ENCODE measurements around the gene HOMER2. TPM values are rescaled to one million over a fixed set of nuclear protein-coding genes. Genes with fewer than 3 reads are reported as not detected.
A peak's percentile ranks its signal among the peaks of the same experiment; 100 is the strongest.
"Not testable (repeated sequence)": the region's sequence is repeated elsewhere in the genome, so short reads cannot be mapped to it uniquely, and the experiment has no call there.

Gene HOMER2
- total RNA-seq, 1 donor = 14.8 TPM

DNA sequence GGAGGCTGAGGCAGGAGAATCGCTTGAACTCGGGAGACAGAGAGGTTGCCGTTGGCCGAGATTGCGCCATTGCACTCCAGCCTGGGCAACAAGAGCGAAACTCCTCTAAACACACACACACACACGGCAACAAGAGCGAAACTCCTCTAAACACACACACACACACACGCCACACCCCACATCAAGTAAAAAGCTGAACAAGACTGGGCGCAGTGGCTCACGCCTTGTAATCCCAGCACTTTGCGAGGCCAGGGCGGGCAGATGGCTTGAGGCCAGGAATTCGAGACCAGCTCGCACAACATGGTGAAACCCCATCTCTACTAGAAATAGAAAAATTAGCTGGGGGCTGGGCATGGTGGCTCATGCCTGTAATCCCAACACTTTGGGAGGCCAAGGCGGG, 49.0 kb downstream of the HOMER2 start:
- DNase-seq (ENCODE audit: low read depth in 2 of 3, low spot score in 2 of 3) = no peak

DNA sequence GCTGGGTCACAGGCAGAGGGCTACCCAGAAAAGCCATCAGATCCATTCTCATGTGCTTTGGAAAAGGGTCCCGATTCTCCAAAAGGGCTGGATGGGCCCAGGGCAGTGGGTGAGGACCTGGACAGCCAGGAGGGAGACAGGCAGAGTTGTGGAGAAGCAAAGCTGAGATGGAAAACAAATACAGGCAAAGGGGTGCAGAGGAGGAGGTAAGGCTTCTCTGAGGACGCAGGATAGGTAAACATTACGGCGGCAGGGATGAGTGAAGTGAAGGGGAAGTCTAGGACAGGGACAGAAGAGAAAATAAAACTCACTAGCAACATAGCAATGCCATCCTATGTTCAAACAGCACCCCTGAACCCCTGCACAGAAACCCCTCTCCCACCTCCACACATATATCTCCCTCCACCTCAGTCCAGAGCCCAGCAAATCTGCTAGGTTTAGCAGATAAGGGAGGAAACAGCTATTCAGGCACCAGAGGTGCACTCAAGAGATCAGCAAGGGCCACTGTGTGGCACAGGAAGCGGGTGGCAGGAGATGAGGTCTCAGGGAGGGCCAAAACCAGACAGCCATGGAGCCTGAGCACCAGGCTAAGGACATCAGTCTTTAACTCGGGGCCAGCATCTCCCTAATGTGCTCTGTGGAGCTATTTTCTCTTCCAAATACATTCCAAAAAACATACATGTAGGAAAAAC, 51.3 kb downstream of the HOMER2 start:
- no peak for DNase-seq (ENCODE audit: low read depth in 2 of 3, low spot score in 2 of 3)

DNA sequence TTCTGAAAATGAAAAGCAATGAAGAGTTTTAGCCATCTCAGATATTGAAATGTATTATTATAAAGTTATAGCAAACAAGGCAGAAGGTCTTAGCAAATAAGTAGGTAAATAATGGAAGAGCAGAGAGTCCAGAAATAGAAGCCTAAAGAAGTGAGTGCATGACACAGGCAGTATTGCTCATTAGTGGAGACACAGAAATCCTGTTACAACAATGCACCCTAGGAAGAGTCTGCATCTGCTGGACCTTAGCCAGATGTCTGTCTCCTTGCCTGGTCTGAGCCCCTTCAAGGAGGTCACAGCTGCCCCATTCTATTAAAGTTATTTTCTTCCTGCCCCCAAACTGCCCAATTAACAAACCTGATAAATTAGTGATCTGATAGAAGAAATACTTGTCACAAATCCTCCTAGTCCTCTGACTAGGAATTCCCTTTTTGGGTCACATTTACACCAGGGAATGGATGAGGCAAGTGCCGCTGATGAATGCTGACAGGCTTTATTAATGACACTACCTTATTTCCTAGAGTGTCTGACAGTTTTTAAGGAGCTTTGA, 51.9 kb downstream of the HOMER2 start:
- no peak for DNase-seq (ENCODE audit: low read depth in 2 of 3, low spot score in 2 of 3)

DNA sequence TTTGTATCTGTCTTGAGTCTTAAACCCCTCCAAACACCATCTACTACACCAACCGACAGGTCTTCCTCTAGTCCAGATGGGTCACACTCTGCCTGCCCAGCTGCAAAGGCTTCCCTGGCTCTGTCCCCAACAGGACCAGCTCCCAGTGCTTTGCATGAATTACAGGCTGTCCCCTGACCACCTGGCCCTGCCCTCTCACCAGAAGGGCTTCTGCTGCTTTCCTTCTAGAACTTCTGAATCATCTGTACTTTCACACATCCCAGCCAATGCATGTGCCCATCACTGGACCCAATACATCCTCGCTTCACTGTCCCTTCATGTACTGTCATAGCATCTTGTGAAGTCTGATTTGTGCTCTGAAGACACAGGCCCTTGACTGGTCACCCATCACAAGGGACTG, 53.6 kb downstream of the HOMER2 start:
- no peak for DNase-seq (ENCODE audit: low read depth in 2 of 3, low spot score in 2 of 3)

DNA sequence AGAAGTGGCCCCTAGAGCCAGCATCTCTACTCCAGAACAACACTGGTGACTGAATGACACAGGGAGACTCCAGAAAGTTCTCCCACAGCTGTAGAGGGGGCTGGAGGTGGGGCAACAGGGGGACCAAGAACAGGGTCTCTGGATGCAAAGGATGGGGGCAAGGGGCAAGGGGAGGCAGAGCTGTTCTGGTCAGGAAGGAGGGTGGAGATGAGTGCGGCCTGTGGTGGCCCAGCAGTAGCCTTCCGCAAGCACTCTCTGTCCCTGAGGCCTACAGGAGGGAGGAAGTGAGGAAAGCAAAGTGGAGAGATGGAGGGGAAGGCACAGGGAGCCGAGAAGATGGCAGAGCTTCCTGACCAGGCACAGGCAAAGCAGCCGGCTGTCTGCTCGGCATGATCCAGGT, 56.5 kb downstream of the HOMER2 start:
- no peak for DNase-seq (ENCODE audit: low read depth in 2 of 3, low spot score in 2 of 3)

DNA sequence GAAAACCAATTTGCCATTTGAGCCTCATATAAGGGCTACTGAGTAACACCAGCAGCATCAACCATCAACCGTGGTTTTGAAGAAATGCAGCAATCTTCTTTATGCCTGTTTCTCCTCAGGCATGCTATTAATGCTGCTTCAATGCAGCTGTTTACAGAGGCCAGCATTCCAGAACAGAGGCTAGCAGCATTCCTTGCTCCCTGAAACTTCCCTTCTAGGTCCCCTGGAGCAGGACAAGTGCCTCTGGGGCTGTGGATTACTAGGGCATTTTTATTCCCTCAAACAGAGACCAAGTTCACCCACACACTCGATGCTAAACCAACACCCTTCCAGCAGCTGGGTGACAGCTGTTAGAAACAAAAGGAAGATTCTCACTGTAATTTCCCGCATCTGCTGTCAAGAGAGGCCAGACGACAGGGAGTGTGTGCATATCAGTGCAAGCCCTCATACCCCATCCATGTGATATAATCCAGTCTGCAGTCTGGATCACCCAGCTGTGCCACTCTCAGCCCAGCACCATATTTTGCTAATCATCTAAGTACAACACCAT, 57.5 kb downstream of the HOMER2 start:
- no peak for DNase-seq (ENCODE audit: low read depth in 2 of 3, low spot score in 2 of 3)

DNA sequence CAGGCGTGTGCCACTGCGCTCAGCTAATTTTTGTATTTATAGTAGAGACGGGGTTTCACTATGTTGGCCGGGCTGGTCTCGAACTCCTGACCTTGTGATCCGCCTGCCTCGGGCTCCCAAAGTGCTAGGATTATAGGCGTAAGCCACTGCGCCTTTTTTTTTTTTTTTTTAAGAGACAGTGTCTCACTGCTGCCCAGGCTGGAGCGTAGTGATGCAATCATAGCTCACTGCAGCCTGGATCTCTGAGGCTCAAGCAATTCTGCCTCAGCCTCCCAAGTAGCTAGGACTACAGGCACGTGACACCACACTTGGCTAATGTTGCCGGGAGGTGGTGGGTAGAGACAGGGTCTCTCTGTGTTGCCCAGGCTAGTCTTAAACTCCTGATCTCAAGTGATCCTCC, 59.0 kb downstream of the HOMER2 start:
- DNase-seq (ENCODE audit: low read depth in 2 of 3, low spot score in 2 of 3) = not testable (repeated sequence)

DNA sequence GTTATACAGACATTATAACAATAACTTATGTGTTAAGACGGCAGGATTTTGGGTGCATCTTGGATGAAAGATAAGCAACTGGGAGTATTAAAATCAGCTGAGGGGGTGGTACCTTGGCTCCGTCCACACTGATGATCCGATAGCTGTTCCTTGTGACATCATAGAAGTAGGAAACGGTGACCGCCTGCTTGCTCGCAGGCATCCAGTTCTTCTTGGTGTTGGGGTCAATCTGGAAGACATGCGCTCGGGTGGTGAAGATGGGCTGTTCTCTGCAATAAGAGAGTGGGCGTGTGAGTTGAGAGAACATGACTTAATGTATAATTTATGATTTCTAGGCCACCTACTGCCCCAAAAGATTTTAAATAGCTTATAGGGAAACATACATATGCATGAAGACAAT, 59.9 kb downstream of the HOMER2 start:
- DNase-seq (ENCODE audit: low read depth in 2 of 3, low spot score in 2 of 3) = no peak

DNA sequence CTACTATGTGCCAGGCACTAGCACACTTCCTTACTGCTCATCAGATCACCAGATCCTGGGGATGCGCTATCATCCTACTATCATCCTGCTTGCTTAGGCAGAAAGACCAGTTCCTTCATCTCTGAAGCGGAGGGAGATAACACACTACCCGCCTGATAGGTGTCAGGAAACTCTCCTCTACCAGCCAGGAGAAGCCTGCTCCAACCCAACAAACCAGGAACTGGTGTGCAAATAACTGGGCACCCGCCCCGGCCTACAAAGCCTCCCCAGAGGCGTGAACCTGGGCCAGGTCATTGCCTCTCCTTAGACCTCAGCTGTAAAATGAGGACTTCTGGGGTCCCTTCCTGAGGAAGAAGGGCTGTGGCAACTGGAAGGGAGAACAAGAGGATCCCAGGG, 61.5 kb downstream of the HOMER2 start:
- no peak for DNase-seq (ENCODE audit: low read depth in 2 of 3, low spot score in 2 of 3)

DNA sequence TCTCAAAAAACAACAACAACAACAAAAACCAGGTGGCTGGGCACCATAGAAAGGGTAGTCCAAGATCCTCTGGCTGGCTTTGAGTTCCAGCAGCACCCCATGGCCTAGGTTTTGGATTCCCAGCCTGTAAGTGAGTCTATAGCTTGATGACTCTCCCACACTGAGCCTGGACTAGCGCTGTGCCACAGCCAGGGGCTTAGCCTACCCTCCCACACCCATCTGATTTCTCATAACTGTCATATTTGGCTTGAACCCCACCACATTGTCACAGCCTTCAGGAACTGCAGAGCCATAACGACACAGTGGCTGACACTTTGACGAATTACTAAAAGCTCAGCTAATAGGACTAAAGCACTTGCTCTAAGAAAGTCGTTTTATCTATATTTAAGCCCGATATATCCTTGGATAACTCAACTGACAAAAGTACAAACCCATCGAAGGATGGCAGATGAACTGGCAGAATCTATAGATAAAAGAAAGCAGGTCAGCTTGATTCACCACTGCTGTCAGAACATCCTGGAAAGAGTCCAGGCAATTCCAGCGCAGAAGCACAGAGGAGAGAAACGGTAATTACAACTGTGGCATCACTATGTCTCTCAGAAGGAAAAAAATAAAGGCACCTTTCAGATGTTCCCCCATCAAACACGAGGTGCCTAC, 62.1 kb downstream of the HOMER2 start:
- DNase-seq (ENCODE audit: low read depth in 2 of 3, low spot score in 2 of 3) = no peak

DNA sequence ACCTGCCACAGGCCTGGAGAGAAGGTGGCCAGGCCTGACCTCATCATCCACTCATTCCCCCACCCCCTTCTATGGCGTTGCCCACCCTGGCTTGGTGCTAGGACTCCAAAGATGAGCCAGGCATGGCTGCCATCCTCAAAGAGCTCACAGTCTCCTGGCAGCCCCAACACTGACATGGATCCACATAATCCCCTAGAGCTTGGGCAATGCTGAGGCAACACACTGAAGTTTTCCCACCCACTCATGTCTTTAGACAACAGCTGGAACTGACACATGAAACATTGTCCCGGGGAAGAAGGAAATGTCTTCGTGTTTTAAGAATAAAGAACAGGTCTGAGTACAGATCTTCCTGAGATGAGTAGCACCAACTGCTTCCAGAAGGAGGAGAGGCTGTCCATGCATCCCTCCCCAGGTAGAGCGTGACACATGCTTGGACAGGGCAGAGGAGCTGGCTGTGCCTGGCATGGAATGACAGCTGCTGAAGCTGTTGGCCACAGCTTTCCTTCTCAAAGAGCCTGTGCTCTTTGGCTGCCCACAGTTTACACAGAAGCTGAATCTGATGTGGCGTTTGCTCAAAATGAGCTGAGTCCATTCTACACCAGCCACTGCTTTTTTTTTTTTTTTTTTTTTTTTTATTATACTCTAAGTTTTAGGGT, 70.1 kb downstream of the HOMER2 start:
- no peak for DNase-seq (ENCODE audit: low read depth in 2 of 3, low spot score in 2 of 3)

DNA sequence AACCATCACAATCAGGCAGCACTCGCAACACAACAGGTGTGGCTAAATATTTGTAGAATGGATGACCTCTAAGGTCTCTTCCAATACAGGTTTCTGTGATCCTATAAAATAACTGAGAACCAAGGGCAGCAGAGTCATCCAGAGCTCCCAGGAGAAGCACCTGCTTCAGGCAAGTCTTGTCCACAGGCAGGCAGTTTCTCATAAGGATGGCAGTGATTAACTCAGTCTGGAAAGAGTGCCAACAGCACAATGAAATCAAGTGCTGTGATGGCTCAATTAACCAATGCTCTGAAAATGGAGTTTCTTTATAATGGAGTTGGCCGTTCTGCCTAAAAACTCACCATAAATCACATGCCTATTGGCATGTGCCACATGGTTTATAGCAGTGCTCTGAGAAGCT, 70.8 kb downstream of the HOMER2 start:
- no peak for DNase-seq (ENCODE audit: low read depth in 2 of 3, low spot score in 2 of 3)

DNA sequence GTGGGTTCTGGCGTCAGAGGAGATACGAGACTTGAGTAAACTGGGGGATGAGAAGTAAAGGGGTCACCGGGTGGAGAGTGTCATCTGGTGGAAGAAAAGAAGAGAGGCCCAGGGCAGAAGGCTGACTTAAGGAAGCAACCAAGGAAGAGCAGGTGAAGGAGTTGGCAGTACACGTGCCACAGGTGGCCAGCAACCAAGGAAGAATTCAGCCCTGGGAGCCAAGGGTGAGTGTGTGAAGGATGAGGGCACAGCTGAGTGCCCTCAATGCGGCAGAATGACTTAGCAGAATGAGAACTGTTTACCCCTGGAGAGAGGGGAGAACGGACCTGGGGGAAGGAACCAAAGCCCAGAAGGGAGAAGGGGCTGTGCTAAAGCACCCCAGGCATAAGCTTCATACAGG, 71.8 kb downstream of the HOMER2 start:
- peak in 1 of 3 donors; percentile 10 for DNase-seq (ENCODE audit: low read depth in 2 of 3, low spot score in 2 of 3)

DNA sequence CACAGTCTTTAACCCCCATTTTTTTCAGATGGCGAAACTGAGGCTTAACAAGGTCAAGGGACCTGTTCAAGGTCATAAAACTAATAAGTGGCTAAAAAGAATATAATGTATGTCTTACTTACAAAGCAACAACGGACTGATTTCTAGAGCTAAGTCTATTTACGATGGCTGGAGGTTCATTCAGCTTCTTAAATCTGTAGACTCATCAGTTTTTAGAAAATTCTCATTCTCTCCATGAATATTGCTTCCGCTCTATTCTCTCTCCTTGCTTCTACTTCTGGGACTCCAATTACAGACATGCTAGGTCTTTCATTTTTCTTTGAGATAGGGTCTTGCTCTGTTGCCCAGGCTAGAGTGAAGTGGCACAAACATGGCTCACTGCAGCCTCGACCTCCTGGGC, 74.2 kb downstream of the HOMER2 start:
- DNase-seq (ENCODE audit: low read depth in 2 of 3, low spot score in 2 of 3) = no peak

DNA sequence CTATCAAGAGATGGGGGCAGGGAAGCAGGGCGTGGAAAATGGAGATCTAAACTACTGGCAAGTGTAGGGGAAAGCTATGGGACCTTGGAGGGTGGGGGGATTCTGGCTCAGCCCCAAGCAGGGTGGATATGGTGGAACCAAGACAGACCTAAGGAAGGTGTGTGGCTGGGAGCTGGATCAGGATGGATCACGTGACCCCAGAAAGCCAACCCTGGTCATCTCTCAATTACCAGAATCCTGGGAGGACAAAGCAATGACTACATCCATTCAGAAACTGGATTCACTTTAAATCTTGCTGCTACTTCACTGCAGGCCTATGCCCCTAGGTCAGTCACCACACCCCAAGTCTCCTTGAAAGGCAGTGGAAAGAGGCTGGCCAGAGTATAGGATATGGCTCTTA, 74.7 kb downstream of the HOMER2 start:
- DNase-seq (ENCODE audit: low read depth in 2 of 3, low spot score in 2 of 3) = no peak

DNA sequence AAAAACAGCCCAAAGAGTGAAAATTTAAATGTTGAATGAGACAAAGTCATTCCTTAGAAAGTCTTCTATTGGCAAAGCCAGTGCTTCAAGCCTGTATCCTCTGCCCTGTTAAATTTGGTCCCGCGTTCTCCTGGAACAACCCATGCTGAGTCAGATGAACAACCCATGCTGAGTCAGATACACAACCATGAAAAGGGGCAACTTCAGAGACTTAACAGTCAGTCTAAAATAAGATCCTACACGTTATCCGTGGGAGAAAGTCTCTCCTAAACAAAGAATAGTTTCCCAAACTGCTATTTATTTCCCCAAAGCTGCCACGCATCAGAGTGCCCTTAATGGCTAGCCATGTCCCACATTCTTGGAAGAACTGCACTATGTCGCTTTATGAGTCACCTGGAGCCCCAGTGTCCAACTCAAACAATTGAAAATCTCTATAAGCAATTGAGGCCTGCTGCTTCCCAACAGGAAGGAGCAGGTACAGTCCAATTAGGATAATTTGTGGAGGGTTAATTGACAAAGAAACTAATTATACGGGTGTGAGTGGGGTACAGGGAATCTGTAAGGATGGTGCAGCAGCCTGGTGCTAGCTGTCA, 77.0 kb downstream of the HOMER2 start:
- no peak for DNase-seq (ENCODE audit: low read depth in 2 of 3, low spot score in 2 of 3)

DNA sequence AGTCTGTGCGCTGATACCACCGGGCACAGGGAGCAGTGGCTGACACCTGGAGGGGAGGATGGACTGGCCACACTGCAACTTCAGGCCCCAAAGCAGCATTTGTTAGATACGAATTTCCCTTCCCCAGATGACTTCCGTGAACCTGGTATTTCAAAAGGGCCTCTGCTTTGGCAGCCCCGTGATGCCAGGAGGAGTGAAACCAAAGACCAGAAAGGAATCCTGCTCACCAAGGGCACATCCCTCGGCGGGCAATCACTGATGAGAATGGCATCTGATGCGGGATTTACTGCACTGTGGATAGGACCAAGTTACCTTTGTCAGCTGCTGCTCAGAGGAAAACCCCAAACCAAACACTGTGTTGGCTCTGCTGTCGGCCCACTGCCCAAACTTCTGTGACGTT, 77.6 kb downstream of the HOMER2 start:
- DNase-seq (ENCODE audit: low read depth in 2 of 3, low spot score in 2 of 3) = no peak

DNA sequence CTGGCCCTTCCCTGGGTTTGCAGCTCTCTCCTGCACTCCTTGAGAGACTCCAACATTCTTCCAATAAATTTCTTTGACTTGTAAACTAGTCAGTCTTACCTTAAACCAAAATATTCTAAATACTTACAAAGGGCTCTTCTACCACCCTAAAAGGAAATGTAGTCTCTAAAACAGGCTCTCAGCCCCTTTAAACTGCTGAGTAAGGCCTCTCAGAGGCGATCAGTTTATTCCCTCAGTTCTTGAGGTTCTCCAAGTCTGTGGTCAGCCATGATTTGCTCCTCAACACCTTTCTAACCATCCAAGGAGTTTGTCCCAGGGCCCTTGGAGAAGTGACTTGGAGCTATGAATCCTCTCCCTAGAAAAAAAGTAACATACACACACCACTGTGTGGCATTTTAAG, 78.3 kb downstream of the HOMER2 start:
- DNase-seq (ENCODE audit: low read depth in 2 of 3, low spot score in 2 of 3) = no peak

DNA sequence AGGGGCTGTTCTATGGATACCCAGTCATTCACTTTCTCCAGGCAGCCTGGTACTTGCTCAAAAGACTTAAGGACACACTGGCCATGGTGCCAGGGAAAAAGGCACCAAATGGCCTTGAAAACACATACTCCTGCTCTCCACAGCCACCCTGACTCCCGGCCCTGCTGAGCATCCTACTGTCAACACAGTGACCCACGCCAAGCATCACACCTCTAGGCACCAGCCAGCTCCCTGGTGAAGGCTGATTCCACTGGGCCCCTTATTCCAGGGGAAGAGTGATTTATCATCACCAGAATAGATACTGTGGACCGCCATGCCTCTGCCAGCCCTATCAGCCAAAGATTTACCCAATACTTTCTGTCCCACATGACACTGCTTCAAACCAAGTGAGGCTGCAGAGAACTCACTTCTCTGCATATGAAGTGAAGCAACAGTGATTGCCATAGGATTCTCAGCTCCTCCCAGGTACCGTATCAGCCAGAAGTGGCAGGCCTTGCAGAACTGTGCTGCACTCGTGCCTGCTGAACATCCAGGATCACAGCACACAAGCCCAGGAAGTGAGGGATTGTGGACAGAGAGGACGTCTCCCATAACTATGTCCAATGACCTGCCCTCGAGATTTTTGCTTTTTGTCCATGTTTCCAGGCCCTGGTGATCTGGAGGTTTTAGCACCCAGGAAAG, 79.4 kb downstream of the HOMER2 start:
- no peak for DNase-seq (ENCODE audit: low read depth in 2 of 3, low spot score in 2 of 3)

DNA sequence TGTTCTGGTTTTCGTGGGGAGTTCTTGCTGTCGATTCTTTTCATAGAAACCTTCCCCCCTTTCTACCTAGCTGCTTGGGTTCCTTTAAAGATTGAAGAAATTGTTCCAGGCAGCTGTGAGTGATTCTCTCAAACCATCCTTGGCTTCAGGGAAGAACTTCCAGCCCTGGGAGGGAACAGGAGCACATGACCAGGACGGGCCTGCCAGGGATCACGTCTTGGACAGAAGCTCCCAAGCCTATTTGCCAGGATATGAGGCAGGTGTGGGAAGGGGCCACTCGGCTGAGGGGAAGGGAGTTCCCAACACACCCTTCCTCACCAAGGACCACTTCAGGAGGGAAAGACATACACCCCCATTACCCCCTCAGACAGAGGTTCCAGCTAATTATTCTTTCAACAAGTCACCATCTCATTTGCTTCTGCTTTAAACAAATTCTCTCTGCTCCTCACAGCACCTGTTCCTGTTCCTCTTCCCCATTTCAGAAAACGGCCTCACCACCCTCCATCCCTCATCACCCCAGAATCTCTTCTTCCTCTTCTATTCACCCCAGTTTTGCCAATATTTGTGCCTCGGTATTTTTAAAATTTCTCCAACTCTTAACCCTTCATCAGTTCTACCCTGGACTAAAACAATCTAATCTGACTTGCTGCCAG, 80.6 kb downstream of the HOMER2 start:
- peak in 1 of 3 donors; percentile 41 for DNase-seq (ENCODE audit: low read depth in 2 of 3, low spot score in 2 of 3)
